Vagina (tissue), 2 donors: ENCODE results near the gene TTI1. TPM values are rescaled to one million over a fixed set of nuclear protein-coding genes. Genes with fewer than 3 reads are reported as not detected.

ENCODE experiments used
- DNase-seq, 2 donors: peaks; one replicate each; pipeline ENCODE4 v3.0.0-alpha.2; 2017; ENCODE audit errors: extremely low spot score in 2 of 2
- H3K27ac ChIP-seq: fragments of 200-600 bp; sonication (generic); one replicate; pipeline ENCODE4 v1.5.1; 2019
- H3K27me3 ChIP-seq: fragments of 200-600 bp; sonication (generic); one replicate; pipeline ENCODE4 v1.5.1; 2019
- H3K36me3 ChIP-seq, 2 donors: fragments of 200-600 bp; sonication (generic); one replicate each; pipeline ENCODE4 v1.5.1; 2017 to 2019
- H3K4me1 ChIP-seq: fragments of 200-600 bp; sonication (generic); one replicate; pipeline ENCODE4 v1.5.1; 2019
- H3K4me3 ChIP-seq, 2 donors: fragments of 200-600 bp; sonication (generic); 1 replicate in 1 of 2; 2 replicates in 1 of 2; pipeline ENCODE4 v1.5.1; 2016 to 2019
- H3K9me3 ChIP-seq: fragments of 200-600 bp; sonication (generic); one replicate; pipeline ENCODE4 v1.5.1; 2019
- CTCF ChIP-seq, 3 experiments: fragments of 450-650 bp in 2 of 3; fragments of 200-600 bp in 1 of 3; sonication (generic) in 1 of 3; IDR thresholded peaks; one replicate each; pipeline ENCODE4 v1.5.1; 2017 to 2019; ENCODE audit warnings: antibody characterized with exemption in 3 of 3, mild to moderate bottlenecking in 2 of 3, moderate library complexity in 2 of 3
- POLR2A ChIP-seq, 2 donors: fragments of 450-650 bp; IDR thresholded peaks; one replicate each; pipeline ENCODE4 v1.6.1; 2017; ENCODE audit warnings: antibody characterized with exemption in 2 of 2, mild to moderate bottlenecking in 2 of 2, moderate library complexity in 2 of 2
- POLR2AphosphoS5 ChIP-seq, 2 donors: sonication (generic); formaldehyde crosslinking; IDR thresholded peaks; one replicate each; pipeline ENCODE4 v1.9.0; 2017; ENCODE audit warnings: antibody characterized with exemption in 2 of 2, mild to moderate bottlenecking in 2 of 2, low read depth in 1 of 2; ENCODE audit not compliant: insufficient read depth in 1 of 2
- intact Hi-C: fragments of 100-400 bp; cut with DNase I; formaldehyde crosslinking; loops from one replicate; pipeline ENCODE4 v1.15.1; 2023
- total RNA-seq: library from RNA; depleted of rRNA; stranded (reverse); fragments of >200 nt; gene quantifications from one replicate; pipeline ENCODE4 v1.2.3, GENCODE V29; 2016

The TTI1 gene
- total RNA-seq, 1 donor from 2014 or later = 13.5 TPM

GRCh38 chr20:38067717-38068365 is 34.6 kb upstream of the TTI1 start:
- H3K9me3 ChIP-seq = no peaks in the 10 kb centered on the region
- DNase-seq = no peak
- intact Hi-C loops = no loop called here
- no peak overlapping the region for H3K27ac ChIP-seq
- H3K27me3 ChIP-seq = no peaks in the 10 kb centered on the region
- peaks cover 0 to 46% of the 10 kb centered on the region in 2 donors for H3K36me3 ChIP-seq
- no peak overlapping the region for H3K4me3 ChIP-seq
- no peaks in the 10 kb centered on the region for H3K4me1 ChIP-seq
- no peak for TF ChIP-seq POLR2AphosphoS5 (IDR thresholded peaks at IDR 0.05; ENCODE audit: insufficient read depth in 1 of 2, low read depth in 1 of 2)

- DNase-seq = no peak
- Histone ChIP-seq H3K27me3 (no peaks in the 10 kb centered on the region), H3K36me3 (peaks cover 0 to 53% of the 10 kb centered on the region in 2 donors), H3K9me3 (no peaks in the 10 kb centered on the region), H3K4me1 (no peaks in the 10 kb centered on the region), H3K4me3 (no peak overlapping the region), H3K27ac (no peak overlapping the region)
- intact Hi-C loops = no loop called here
- TF ChIP-seq POLR2A (IDR thresholded peaks at IDR 0.05) (no peak), POLR2AphosphoS5 (IDR thresholded peaks at IDR 0.05; ENCODE audit: insufficient read depth in 1 of 2, low read depth in 1 of 2) (no peak), CTCF (IDR thresholded peaks at IDR 0.05) (no peak)
Measured at GRCh38 chr20:38066969-38067716, 33.9 kb upstream of the TTI1 start.

GRCh38 chr20:38065764-38066375 is 32.6 kb upstream of the TTI1 start:
- Histone ChIP-seq H3K27ac (no peak overlapping the region), H3K9me3 (no peaks in the 10 kb centered on the region), H3K36me3 (peaks cover 0 to 62% of the 10 kb centered on the region in 2 donors), H3K4me3 (no peak overlapping the region), H3K27me3 (no peaks in the 10 kb centered on the region), H3K4me1 (no peaks in the 10 kb centered on the region)
- no peak for TF ChIP-seq CTCF (IDR thresholded peaks at IDR 0.05)
- TF ChIP-seq POLR2AphosphoS5 (IDR thresholded peaks at IDR 0.05; ENCODE audit: insufficient read depth in 1 of 2, low read depth in 1 of 2) = no peak
- no peak for TF ChIP-seq POLR2A (IDR thresholded peaks at IDR 0.05)
- no peak for DNase-seq
- intact Hi-C loops = no loop called here

GRCh38 chr20:38063911-38064530 is 30.8 kb upstream of the TTI1 start:
- Histone ChIP-seq H3K9me3 (no peaks in the 10 kb centered on the region), H3K27me3 (no peaks in the 10 kb centered on the region), H3K4me1 (no peaks in the 10 kb centered on the region), H3K36me3 (peaks cover 0 to 68% of the 10 kb centered on the region in 2 donors), H3K27ac (no peak overlapping the region), H3K4me3 (no peak overlapping the region)
- peak in 1 of 2 donors; percentile 42 for DNase-seq
- TF ChIP-seq POLR2AphosphoS5 (IDR thresholded peaks at IDR 0.05; ENCODE audit: insufficient read depth in 1 of 2, low read depth in 1 of 2) (no peak), CTCF (IDR thresholded peaks at IDR 0.05) (no peak)
- intact Hi-C loops = no loop called here

- Histone ChIP-seq H3K36me3 (peaks cover 0 to 68% of the 10 kb centered on the region in 2 donors), H3K27ac (no peak overlapping the region), H3K27me3 (no peaks in the 10 kb centered on the region), H3K9me3 (no peaks in the 10 kb centered on the region), H3K4me3 (no peak overlapping the region), H3K4me1 (no peaks in the 10 kb centered on the region)
- peak in 1 of 2 donors; percentile 37 for DNase-seq
- intact Hi-C loops = no loop called here
- TF ChIP-seq POLR2AphosphoS5 (IDR thresholded peaks at IDR 0.05; ENCODE audit: insufficient read depth in 1 of 2, low read depth in 1 of 2) (no peak), POLR2A (IDR thresholded peaks at IDR 0.05) (no peak), CTCF (IDR thresholded peaks at IDR 0.05) (no peak)
Measured at GRCh38 chr20:38062890-38063289, 29.6 kb upstream of the TTI1 start.
